IMR-90 (cell line): Measurements from ENCODE around the gene STARD3. TPM values are rescaled to one million over a fixed set of nuclear protein-coding genes. Genes with fewer than 3 reads are reported as not detected.

Experiments used
- ATAC-seq: fragments of 200-7000 bp; cut with Tn5 transposase; 2 replicates; pipeline ENCODE4 v1.9.1; 2020; ENCODE audit warnings: low read depth, mild to moderate bottlenecking, moderate library complexity
- BruUV-seq: library from RNA; stranded (reverse); fragments of 400-500 nt; replicated peaks from 2 replicates; lab custom pipeline; 2021; lab: Mats Ljungman, UMichigan
- CTCF ChIA-PET: fragments of 300-600 bp; formaldehyde crosslinking; extraction: SDS; loops from one replicate; lab custom pipeline; 2021; ENCODE audit warnings: antibody characterized with exemption; lab: Yijun Ruan, JAX
- POLR2A ChIA-PET: fragments of 300-600 bp; sonication (Branson Sonifier 250); formaldehyde crosslinking; loops from one replicate; lab custom pipeline; 2022; ENCODE audit warnings: antibody characterized with exemption; ENCODE audit not compliant: unreplicated experiment; lab: Charles Lee
- DNase-seq: peaks from one replicate; pipeline ENCODE4 v3.0.0; 2013
- H2AFZ ChIP-seq: replicated peaks from 2 replicates; pipeline ENCODE3; 2013; ENCODE audit warnings: low read length, mild to moderate bottlenecking; ENCODE audit not compliant: poor library complexity
- H2AK5ac ChIP-seq: 2 replicates; pipeline ENCODE4 v1.6.1; 2013; ENCODE audit warnings: low read depth, low read length, inconsistent platforms
- H2AK9ac ChIP-seq: replicated peaks from 2 replicates; pipeline ENCODE3; 2013; ENCODE audit warnings: mild to moderate bottlenecking, low read depth, low read length, moderate library complexity; ENCODE audit not compliant: poor library complexity
- H2BK120ac ChIP-seq: 2 replicates; pipeline ENCODE4 v1.6.1; 2013; ENCODE audit warnings: low read depth, low read length, inconsistent platforms
- H2BK15ac ChIP-seq: 3 replicates; pipeline ENCODE4 v1.6.1; 2013; ENCODE audit warnings: low read depth, low read length, inconsistent platforms
- H2BK20ac ChIP-seq: 2 replicates; pipeline ENCODE4 v1.6.1; 2013; ENCODE audit warnings: low read depth, mild to moderate bottlenecking, inconsistent platforms, low read length, moderate library complexity
- H2BK5ac ChIP-seq: 2 replicates; pipeline ENCODE4 v1.6.1; 2013; ENCODE audit warnings: mild to moderate bottlenecking, low read depth, low read length, inconsistent platforms; ENCODE audit not compliant: poor library complexity, severe bottlenecking
- H3K14ac ChIP-seq: replicated peaks from 2 replicates; pipeline ENCODE4 v1.6.1; 2013; ENCODE audit warnings: low read depth, low read length, inconsistent platforms
- H3K18ac ChIP-seq: 2 replicates; pipeline ENCODE4 v1.6.1; 2013; ENCODE audit warnings: low read depth, low read length, control low read depth
- H3K23ac ChIP-seq: 2 replicates; pipeline ENCODE4 v1.6.1; 2013; ENCODE audit warnings: low read depth, low read length, inconsistent platforms
- H3K27ac ChIP-seq: 2 replicates; pipeline ENCODE4 v1.5.1; 2013; ENCODE audit warnings: mild to moderate bottlenecking, control low read depth, low read length; ENCODE audit not compliant: insufficient read depth
- H3K27me3 ChIP-seq: 2 replicates; pipeline ENCODE4 v1.6.1; 2013; ENCODE audit warnings: low read length; ENCODE audit not compliant: control insufficient read depth, insufficient read depth
- H3K36me3 ChIP-seq: 2 replicates; pipeline ENCODE4 v1.6.1; 2013; ENCODE audit warnings: low read length, mixed read lengths; ENCODE audit not compliant: control insufficient read depth, insufficient read depth
- H3K4ac ChIP-seq: 2 replicates; pipeline ENCODE4 v1.6.1; 2013; ENCODE audit warnings: low read depth, low read length, inconsistent platforms
- H3K4me1 ChIP-seq: 2 replicates; pipeline ENCODE4 v1.6.1; 2013; ENCODE audit warnings: low read length, mixed read lengths; ENCODE audit not compliant: control insufficient read depth, insufficient read depth
- H3K4me2 ChIP-seq: 2 replicates; pipeline ENCODE4 v1.6.1; 2013; ENCODE audit warnings: low read depth, mild to moderate bottlenecking, control low read depth, low read length, moderate library complexity
- H3K4me3 ChIP-seq: 2 replicates; pipeline ENCODE4 v1.5.1; 2013; ENCODE audit warnings: low read depth, mild to moderate bottlenecking, control low read depth, low read length, moderate library complexity; ENCODE audit not compliant: insufficient read depth
- H3K56ac ChIP-seq: 2 replicates; pipeline ENCODE4 v1.6.1; 2013; ENCODE audit warnings: low read length, inconsistent platforms; ENCODE audit not compliant: insufficient read depth; ENCODE audit errors: extremely low read depth
- H3K79me1 ChIP-seq, 2 experiments: 2 replicates each; pipeline ENCODE4 v1.6.1; 2013; ENCODE audit warnings: low read length in 2 of 2, inconsistent platforms in 1 of 2, low read depth in 1 of 2
- H3K9ac ChIP-seq: 2 replicates; pipeline ENCODE4 v1.6.1; 2013; ENCODE audit warnings: low read depth, low read length, control low read depth
- H3K9me1 ChIP-seq: 2 replicates; pipeline ENCODE4 v1.6.1; 2013; ENCODE audit warnings: low read length, inconsistent platforms; ENCODE audit not compliant: insufficient read depth
- H3K9me3 ChIP-seq: 2 replicates; pipeline ENCODE4 v1.6.1; 2013; ENCODE audit warnings: low read length; ENCODE audit not compliant: control insufficient read depth, insufficient read depth
- H4K20me1 ChIP-seq: 2 replicates; pipeline ENCODE4 v1.6.1; 2013; ENCODE audit warnings: low read length, inconsistent platforms; ENCODE audit not compliant: insufficient read depth
- H4K5ac ChIP-seq: 2 replicates; pipeline ENCODE4 v1.6.1; 2013; ENCODE audit warnings: mild to moderate bottlenecking, low read depth, low read length, control low read depth
- H4K8ac ChIP-seq, 2 experiments: 2 replicates each; pipeline ENCODE4 v1.6.1; 2013; ENCODE audit warnings: low read depth in 2 of 2, low read length in 2 of 2, control low read depth in 1 of 2, inconsistent platforms in 1 of 2
- H4K91ac ChIP-seq: 2 replicates; pipeline ENCODE4 v1.6.1; 2013; ENCODE audit warnings: low read depth, low read length, inconsistent platforms; ENCODE audit not compliant: insufficient read depth
- BHLHE40 ChIP-seq: fragments of 150-350 bp; IDR thresholded peaks from 2 replicates; pipeline ENCODE4 v1.6.1; 2016; ENCODE audit warnings: mild to moderate bottlenecking, low read depth, low read length
- CEBPB ChIP-seq: IDR thresholded peaks from 2 replicates; pipeline ENCODE4 v1.6.1; 2012; ENCODE audit warnings: low read depth, low read length, improper control_type of control experiment
- CHD1 ChIP-seq: IDR thresholded peaks from 2 replicates; pipeline ENCODE4 v1.6.1; 2012; ENCODE audit warnings: low read depth, low read length, improper control_type of control experiment
- ELK1 ChIP-seq: fragments of 150-350 bp; IDR thresholded peaks from 2 replicates; pipeline ENCODE4 v1.6.1; 2016; ENCODE audit warnings: low read depth, mild to moderate bottlenecking, low read length, moderate library complexity, borderline replicate concordance
- FOS ChIP-seq: fragments of 150-350 bp; IDR thresholded peaks from 2 replicates; pipeline ENCODE4 v1.6.1; 2016; ENCODE audit warnings: low read depth, low read length
- MAFK ChIP-seq: IDR thresholded peaks from 2 replicates; pipeline ENCODE4 v1.6.1; 2012; ENCODE audit warnings: low read depth, low read length, improper control_type of control experiment
- MAZ ChIP-seq: IDR thresholded peaks from 2 replicates; pipeline ENCODE4 v1.6.1; 2012; ENCODE audit warnings: low read depth, mild to moderate bottlenecking, low read length, improper control_type of control experiment, moderate library complexity, borderline replicate concordance
- MXI1 ChIP-seq: IDR thresholded peaks from 2 replicates; pipeline ENCODE4 v1.6.1; 2012; ENCODE audit warnings: low read depth, mild to moderate bottlenecking, low read length, moderate library complexity, borderline replicate concordance
- NFE2L2 ChIP-seq: fragments of 150-350 bp; IDR thresholded peaks from 2 replicates; pipeline ENCODE4 v1.6.1; 2016; ENCODE audit warnings: low read depth, mild to moderate bottlenecking, low read length
- POLR2A ChIP-seq: IDR thresholded peaks from 2 replicates; pipeline ENCODE4 v1.6.1; 2012; ENCODE audit warnings: mild to moderate bottlenecking, low read depth, low read length
- RAD21 ChIP-seq: IDR thresholded peaks from 2 replicates; pipeline ENCODE4 v1.6.1; 2012; ENCODE audit warnings: low read length, improper control_type of control experiment
- RCOR1 ChIP-seq: IDR thresholded peaks from 2 replicates; pipeline ENCODE4 v1.6.1; 2012; ENCODE audit warnings: mild to moderate bottlenecking, low read length, improper control_type of control experiment; ENCODE audit not compliant: insufficient replicate concordance
- RFX5 ChIP-seq: IDR thresholded peaks from 2 replicates; pipeline ENCODE4 v1.8.0; 2012; ENCODE audit warnings: low read depth, mild to moderate bottlenecking, low read length, moderate library complexity
- SMC3 ChIP-seq: fragments of 150-350 bp; IDR thresholded peaks from 2 replicates; pipeline ENCODE4 v1.6.1; 2016; ENCODE audit warnings: low read depth, mild to moderate bottlenecking, antibody characterized with exemption, low read length, moderate library complexity
- WGBS, 2 experiments: methylation state at CpG; one replicate each; pipeline versions ENCODE4 v1.1.5 to v1.1.7; 2013; ENCODE audit warnings: missing lambda C conversion rate in 2 of 2; ENCODE audit not compliant: insufficient read length in 1 of 2; ENCODE audit errors: extremely low coverage in 2 of 2; 5-methylcytosine and 5-hydroxymethylcytosine counted together
- dilution Hi-C: fragments of 300-500 bp; cut with HindIII; formaldehyde crosslinking; loops from one replicate; pipeline ENCODE4 v1.14.3; 2018; ENCODE audit warnings: low sequenced_read_pairs; ENCODE audit not compliant: unreplicated experiment
- in situ Hi-C: fragments of 300-500 bp; cut with MboI; formaldehyde crosslinking; loops from 3 replicates; pipeline ENCODE4 v1.14.3; 2019; ENCODE audit warnings: low sequenced_read_pairs, inconsistent platforms, mixed read lengths
- intact Hi-C: fragments of 100-400 bp; cut with micrococcal nuclease; formaldehyde crosslinking; loops from 2 replicates; pipeline ENCODE4 v1.10.0; 2022
- polyA plus RNA-seq, 3 experiments: library from polyadenylated mRNA; depleted of rRNA; stranded (reverse); fragments of >200 nt; gene quantifications; 2 replicates each; pipeline ENCODE4 v1.2.3, GENCODE V29; 2012; ENCODE audit warnings: low replicate concordance in 1 of 3
- total RNA-seq: library from RNA; depleted of rRNA; stranded (reverse); fragments of >200 nt; gene quantifications from 2 replicates; pipeline ENCODE4 v1.2.3, GENCODE V29; 2012
- TF ChIP-seq, protein P1 (sequence below): fragments of 150-350 bp; IDR thresholded peaks from 2 replicates; pipeline ENCODE4 v1.6.1; 2017; ENCODE audit warnings: mild to moderate bottlenecking, antibody characterized with exemption, low read length, low read depth
- TF ChIP-seq, protein P2 (sequence below): conservative IDR thresholded peaks from 2 replicates; pipeline ENCODE4 v1.5.1; 2012; ENCODE audit warnings: mild to moderate bottlenecking, low read depth, low read length, improper control_type of control experiment

STARD3 gene
- total and polyA plus RNA-seq, 2 of the 4 experiments (the other 2 are of a cell fraction): 8.1 to 50.4 TPM

DNA sequence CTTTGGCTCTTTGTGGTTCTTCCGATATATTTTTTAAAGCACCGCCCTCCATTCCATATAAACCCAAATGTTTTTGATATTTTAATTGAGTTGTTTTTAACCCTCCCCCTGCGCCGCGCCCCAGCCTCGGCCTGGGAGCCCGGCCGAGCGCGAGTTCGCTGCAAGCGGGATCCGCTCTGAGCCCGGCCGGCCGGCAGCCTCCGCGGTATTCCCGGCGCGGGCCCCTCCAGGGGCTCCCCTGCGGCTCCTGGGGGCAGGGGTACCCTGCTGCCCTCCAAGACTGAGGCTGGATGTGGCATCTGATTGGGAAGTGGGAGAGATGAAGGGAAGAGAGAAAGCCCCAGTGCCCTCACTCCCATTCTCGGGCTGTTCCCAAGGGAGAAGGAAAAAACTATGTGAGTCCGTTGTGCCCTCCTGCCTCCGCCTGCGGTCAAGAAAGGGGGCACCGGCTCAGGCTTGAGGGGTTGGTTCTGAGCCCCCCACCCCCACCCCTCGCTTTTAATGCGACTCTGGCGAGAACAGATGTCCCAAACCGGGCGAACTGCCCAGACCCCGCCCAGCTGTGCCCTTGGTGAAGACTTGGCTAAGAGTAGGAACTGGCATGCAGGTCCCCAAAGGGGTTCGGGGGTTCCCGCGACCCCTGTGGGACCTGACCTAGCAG is 37.8 kb upstream of the STARD3 start:
- H2BK5ac ChIP-seq: no peak overlapping the region
- H3K36me3 ChIP-seq: no peaks in the 10 kb centered on the region
- H3K4me3 ChIP-seq: no peak overlapping the region
- ChIA-PET POLR2A (no interaction called here), CTCF (no interaction called here)
- H2BK20ac ChIP-seq: no peak overlapping the region
- no peak overlapping the region for H2BK120ac ChIP-seq
- no peak overlapping the region for H3K56ac ChIP-seq
- no peak overlapping the region for H2BK15ac ChIP-seq
- ATAC-seq (no peak), DNase-seq (no peak)
- H3K4me2 ChIP-seq: no peak overlapping the region
- H2AK5ac ChIP-seq: no peak overlapping the region
- in situ Hi-C loops: no loop called here
- no peak overlapping the region for H4K5ac ChIP-seq
- H4K20me1 ChIP-seq: peaks cover 14% of the 10 kb centered on the region; the same call in 1 of the 2 replicates
- 0% methylated on average over 4 of the region's 36 CpGs; no CpG with 5 or more reads in 1 of the 2 experiments for WGBS, 2 experiments
- TF ChIP-seq RFX5 (no peak), ELK1 (no peak), RCOR1 (no peak), BHLHE40 (no peak), RAD21 (no peak), MAZ (no peak), CHD1 (no peak), CEBPB (no peak), SMC3 (no peak), FOS (no peak), NFE2L2 (no peak), POLR2A (no peak), MAFK (no peak), MXI1 (no peak)
- TF ChIP-seq, protein P1, sequence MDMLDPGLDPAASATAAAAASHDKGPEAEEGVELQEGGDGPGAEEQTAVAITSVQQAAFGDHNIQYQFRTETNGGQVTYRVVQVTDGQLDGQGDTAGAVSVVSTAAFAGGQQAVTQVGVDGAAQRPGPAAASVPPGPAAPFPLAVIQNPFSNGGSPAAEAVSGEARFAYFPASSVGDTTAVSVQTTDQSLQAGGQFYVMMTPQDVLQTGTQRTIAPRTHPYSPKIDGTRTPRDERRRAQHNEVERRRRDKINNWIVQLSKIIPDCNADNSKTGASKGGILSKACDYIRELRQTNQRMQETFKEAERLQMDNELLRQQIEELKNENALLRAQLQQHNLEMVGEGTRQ: no peak
- TF ChIP-seq, protein P2, sequence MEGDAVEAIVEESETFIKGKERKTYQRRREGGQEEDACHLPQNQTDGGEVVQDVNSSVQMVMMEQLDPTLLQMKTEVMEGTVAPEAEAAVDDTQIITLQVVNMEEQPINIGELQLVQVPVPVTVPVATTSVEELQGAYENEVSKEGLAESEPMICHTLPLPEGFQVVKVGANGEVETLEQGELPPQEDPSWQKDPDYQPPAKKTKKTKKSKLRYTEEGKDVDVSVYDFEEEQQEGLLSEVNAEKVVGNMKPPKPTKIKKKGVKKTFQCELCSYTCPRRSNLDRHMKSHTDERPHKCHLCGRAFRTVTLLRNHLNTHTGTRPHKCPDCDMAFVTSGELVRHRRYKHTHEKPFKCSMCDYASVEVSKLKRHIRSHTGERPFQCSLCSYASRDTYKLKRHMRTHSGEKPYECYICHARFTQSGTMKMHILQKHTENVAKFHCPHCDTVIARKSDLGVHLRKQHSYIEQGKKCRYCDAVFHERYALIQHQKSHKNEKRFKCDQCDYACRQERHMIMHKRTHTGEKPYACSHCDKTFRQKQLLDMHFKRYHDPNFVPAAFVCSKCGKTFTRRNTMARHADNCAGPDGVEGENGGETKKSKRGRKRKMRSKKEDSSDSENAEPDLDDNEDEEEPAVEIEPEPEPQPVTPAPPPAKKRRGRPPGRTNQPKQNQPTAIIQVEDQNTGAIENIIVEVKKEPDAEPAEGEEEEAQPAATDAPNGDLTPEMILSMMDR: no peak
- H3K4ac ChIP-seq: no peak overlapping the region
- peaks cover 96% of the 10 kb centered on the region for H3K27me3 ChIP-seq
- dilution Hi-C loops: no loop called here
- no peak overlapping the region for H3K9ac ChIP-seq
- no peak overlapping the region for H3K23ac ChIP-seq
- no peak overlapping the region for H3K18ac ChIP-seq
- no peak overlapping the region for H4K8ac ChIP-seq
- intact Hi-C loops: no loop called here
- no peak overlapping the region for H4K91ac ChIP-seq
- H3K9me1 ChIP-seq: no peaks in the 10 kb centered on the region
- no peak overlapping the region for H3K27ac ChIP-seq
- no peaks in the 10 kb centered on the region for H3K4me1 ChIP-seq
- BruUV-seq: no TSS peak
- no peak overlapping the region for H3K14ac ChIP-seq
- no peak overlapping the region for H2AK9ac ChIP-seq
- peaks cover 5% of the 10 kb centered on the region; the same call in 1 of the 2 replicates for H3K9me3 ChIP-seq
- H2AFZ ChIP-seq: no peak overlapping the region
- H3K79me1 ChIP-seq: no peaks in the 10 kb centered on the region
